AG10803 (cell line): ENCODE data around the gene PLA1A.
"Not testable (repeated sequence)": the region's sequence is repeated elsewhere in the genome, so short reads cannot be mapped to it uniquely, and the experiment has no call there.

ENCODE experiments used
- DNase-seq: peaks from one replicate; pipeline ENCODE4 v3.0.0; 2010; ENCODE audit warnings: low read depth
- H3K4me3 ChIP-seq: 2 replicates; pipeline ENCODE4 v1.5.1; 2011; ENCODE audit warnings: mild to moderate bottlenecking, low read length, control low read depth
- CTCF ChIP-seq: conservative IDR thresholded peaks from 2 replicates; pipeline ENCODE4 v1.5.1; 2011; ENCODE audit warnings: mild to moderate bottlenecking, low read length, control low read depth, inconsistent platforms

Gene PLA1A

GRCh38 chr3:119597548-119598288 lies at the start of gene PLA1A:
Gene PLA1A, plus strand, starts transcription at chr3:119597885. Its CDS starts 29 bp downstream, at chr3:119597914.
- no peak within 1 kb of the TSS for H3K4me3 ChIP-seq
- TF ChIP-seq CTCF = no peak

GRCh38 chr3:119548341-119548740 lies 49.3 kb upstream of the PLA1A start:
- no peak overlapping the region for H3K4me3 ChIP-seq
- no peak for TF ChIP-seq CTCF
- no peak for DNase-seq

More at GRCh38 chr3:119597548-119598288, at the start of gene PLA1A:
- DNase-seq = no peak

GRCh38 chr3:119550192-119550910 lies 47.3 kb upstream of the PLA1A start:
- H3K4me3 ChIP-seq = no peak overlapping the region
- no peak for TF ChIP-seq CTCF

GRCh38 chr3:119551598-119551997 lies 46.1 kb upstream of the PLA1A start:
- no peak overlapping the region for H3K4me3 ChIP-seq
- TF ChIP-seq CTCF = no peak
- DNase-seq = no peak

More at GRCh38 chr3:119550192-119550910, 47.3 kb upstream of the PLA1A start:
- DNase-seq = no peak

GRCh38 chr3:119552928-119553327 lies 44.8 kb upstream of the PLA1A start:
- not testable (repeated sequence) for DNase-seq, H3K4me3 ChIP-seq

GRCh38 chr3:119553823-119554415 lies 43.8 kb upstream of the PLA1A start:
- no peak overlapping the region for H3K4me3 ChIP-seq
- DNase-seq = no peak
- TF ChIP-seq CTCF = no peak

GRCh38 chr3:119555309-119555735 lies 42.4 kb upstream of the PLA1A start:
- no peak for TF ChIP-seq CTCF
- no peak overlapping the region for H3K4me3 ChIP-seq

More at GRCh38 chr3:119555309-119555735, 42.4 kb upstream of the PLA1A start:
- no peak for DNase-seq
